Measurements from ENCODE around the gene TMEM179B.
A peak's percentile ranks its signal among the peaks of the same experiment; 100 is the strongest.
"Not testable (repeated sequence)": the region's sequence is repeated elsewhere in the genome, so short reads cannot be mapped to it uniquely, and the experiment has no call there.

Gene TMEM179B, protein sequence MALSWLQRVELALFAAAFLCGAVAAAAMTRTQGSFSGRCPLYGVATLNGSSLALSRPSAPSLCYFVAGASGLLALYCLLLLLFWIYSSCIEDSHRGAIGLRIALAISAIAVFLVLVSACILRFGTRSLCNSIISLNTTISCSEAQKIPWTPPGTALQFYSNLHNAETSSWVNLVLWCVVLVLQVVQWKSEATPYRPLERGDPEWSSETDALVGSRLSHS

DNA sequence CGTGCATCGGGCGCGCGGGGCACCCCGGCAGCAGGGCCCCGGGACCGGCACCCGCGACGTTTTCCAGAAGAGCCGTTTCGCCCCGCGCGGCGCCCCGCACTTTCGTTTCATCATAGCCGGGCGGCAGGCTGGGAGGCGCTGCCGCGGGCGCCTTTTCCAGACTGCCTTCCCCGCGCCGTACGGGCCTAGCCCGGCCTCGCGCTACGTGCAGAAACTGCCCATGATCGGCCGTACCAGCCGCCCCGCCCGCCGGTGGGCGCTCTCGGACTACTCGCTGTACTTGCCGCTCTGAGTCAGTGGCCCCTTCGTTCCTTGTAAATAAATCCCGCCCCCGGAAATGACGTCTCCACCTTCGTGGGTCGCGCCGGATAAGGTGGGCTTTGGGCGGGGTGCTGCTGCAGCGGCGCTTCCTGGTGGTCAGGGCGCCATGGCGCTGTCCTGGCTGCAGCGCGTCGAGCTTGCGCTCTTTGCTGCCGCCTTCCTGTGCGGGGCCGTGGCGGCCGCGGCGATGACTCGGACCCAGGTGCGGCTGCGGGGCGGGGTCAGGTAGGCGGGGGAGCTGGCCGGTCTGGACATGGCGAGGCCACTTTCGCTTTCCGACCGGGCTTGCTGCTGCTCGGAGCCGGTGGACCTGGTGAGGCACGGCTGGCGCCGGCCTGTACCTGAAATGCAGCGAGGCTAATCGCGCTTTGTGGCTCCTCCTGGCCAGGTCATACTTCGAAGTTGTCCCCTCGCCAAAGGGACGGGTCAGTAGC lies at the start of gene TMEM179B:
TSS of gene TMEM179B (plus strand) at position 398 of the 755 bp plus-strand sequence. CDS start at position 428, 30 bp downstream.
- peak; percentile 99 for DNase-seq (ENCODE audit: low read depth, low spot score)

DNA sequence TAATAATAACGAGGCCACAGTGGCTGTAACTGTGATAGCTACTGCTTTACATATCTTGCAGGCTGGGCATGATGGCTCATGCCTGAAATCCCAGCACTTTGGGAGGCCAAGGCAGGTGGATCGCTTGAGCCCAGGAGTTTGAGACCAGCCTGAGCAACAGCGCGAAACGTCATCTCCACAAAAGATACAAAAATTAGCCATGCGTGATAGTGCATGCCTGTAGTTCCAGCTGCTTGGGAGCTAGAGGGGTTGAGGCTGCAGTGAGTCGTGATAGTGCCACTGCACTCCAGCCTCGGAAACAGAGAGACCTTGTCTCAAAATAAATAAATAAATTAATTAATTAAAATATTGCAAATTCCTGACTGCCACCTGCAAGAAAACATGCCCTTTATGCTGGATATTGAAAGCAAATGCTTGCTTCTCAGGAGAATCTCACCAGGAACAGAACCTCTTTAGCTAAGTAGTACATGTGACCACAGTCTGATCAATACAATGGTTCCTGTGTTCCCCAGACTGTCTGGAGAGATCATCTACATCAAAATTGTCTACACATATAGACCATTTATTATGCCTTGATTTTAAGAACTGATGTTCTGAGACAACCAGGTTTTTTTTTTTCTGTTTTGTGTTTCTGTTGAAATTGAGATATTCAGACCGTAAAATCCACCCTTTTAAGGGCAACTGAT lies 39.6 kb upstream of the TMEM179B start:
- DNase-seq (ENCODE audit: low read depth, low spot score) = no peak

DNA sequence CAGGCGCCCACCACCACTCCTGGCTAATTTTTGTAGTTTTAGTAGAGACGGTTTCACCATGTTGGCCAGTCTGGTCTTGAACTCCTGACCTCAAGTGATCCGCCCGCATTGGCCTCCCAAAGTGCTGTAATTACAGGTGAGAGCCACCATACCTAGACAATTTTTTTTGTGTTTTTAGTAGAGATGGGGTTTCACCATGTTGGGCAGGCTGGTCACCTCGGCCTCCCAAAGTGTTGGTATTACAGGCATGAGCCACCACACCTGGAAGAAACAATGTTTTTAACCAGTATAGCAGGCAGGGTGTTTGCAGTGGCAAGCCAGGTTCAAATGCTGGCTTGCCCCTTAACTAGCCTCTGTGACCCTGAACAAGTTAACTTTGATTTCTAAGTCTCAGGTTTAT lies 37.3 kb upstream of the TMEM179B start:
- not testable (repeated sequence) for DNase-seq (ENCODE audit: low read depth, low spot score)

DNA sequence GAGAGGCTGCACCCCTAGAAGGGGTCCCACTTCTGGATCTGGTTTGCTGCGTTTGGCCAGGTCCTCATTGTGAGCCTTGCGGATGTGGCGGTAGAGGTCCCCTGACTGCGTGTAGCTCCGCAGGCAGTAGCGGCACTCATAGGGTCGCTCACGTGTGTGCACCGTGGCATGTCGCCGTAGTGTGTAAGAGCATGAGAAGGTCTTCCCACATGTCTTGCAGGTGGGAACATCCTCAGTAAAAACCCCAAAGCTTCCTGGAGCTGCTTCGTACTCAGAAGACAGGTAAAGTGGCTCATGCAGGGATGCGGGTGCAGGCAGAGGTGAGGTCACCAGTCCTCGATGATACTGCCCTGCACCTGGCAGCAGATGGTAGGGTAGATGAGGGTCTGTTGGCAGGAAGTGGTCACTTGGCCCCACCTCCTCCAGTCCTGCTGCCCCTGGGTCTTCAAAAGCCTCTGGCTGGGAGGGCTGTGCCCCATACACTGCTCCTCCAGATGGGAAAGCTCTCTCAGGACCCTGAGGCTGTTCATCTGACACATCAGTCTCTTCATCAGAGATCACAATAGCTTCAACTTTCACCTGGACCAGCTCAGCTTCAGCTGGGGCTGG lies 34.9 kb upstream of the TMEM179B start:
- no peak for DNase-seq (ENCODE audit: low read depth, low spot score)

DNA sequence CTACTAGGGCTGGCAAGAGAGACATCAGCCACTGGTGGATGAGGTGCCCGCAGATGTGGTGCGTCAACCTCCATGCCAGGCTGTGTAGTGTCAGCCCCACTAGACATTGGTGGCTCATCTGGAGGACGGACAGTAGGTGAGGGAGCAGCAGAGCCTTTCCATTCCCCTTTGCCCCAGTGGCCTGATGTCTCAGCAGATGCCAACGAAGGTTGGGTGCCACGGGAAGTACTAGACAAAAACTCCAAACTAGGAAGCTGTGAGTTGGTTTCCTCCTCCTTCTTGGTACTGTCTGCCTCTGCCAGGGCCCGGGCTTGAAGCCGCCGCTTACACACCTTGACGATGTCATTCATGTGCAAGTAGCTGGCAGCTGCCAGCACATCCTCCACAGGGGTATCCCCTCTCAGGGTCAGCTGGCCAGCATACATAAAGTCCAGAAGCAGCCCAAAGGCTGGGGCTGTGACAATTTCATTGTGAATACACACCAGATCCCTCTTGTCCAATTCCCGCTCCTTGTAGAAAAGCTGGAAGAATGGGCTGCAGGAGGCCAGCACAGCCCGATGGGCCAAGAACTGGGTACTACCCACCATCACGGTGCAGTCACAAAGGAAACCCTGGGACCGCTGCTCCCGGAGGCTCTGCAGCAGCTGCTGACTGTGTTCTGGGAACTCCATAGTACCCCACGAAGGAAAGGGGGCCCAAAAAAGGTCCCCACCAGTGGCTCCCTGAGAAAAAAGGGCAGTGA lies 34.0 kb upstream of the TMEM179B start:
- no peak for DNase-seq (ENCODE audit: low read depth, low spot score)

DNA sequence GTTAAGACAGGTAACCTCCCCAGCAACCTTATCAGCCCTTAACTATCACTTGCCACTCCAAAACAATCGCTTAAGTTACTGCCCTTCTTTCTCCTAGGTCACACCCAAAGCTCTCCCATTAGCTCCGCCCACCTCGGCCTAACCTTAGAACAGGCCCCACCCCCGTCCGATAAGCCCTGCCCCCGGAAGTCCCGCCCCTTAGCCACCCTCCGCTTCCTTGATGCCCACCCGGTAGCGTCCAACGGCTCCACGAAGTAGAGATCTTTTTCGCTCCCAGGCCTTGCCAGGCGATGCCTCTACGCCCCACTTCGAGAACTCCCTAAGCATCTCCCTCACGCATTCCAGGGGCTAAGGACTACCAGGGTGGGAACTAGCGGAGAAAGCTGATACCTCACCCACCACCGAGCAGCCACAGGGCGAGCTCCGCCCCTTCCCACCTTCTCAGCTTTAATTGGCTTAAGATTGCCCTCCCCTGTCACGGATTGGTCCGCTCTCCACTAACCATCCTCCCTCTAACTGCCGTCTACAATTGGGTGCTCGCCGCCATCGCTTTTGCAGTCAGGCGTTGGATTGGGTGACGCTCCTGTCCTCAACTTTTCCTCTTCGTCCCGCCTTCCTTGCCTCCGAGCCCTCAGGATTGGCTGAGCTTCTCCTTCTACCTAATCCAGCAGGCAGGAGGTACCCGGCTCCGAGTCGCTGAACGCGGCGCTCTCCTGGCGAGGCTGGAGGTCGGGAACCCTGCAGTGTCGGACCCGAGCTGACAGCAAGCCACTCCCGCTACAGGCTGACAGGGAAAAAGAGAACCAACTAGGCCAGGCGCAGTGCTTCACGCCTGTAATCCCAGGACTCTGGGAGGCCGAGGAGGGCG lies 33.2 kb upstream of the TMEM179B start, which contains the start of gene ZBTB3:
TSS of gene ZBTB3 (minus strand) at position 425 of the 868 bp plus-strand sequence. CDS start 496 bp downstream, outside the sequence.
- DNase-seq (ENCODE audit: low read depth, low spot score) = peak; percentile 100

DNA sequence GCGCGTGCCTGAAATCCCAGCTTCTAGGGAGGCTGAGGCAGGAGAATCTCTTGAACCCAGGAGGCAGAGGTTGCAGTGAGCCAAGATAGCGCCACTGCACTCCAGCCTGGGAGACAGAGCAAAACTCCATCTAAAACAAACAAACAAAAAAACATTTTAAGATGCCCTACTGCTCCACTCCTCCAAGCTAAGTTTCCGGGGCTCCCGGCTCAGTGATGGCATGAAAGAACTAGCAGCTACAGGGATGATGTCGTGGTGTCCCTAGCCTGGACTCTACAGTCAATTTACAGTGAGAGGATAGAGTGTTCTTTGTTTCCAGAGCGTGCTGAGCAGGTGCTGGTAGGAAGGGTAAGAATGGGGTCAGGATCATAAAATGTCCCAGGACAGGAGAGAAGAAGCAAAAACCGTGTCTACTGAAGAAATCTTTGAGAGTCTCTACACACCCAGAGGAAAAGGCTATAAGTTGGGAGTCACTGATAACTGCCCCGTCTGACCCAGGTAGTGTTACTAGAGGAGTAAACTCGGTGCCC lies 32.1 kb upstream of the TMEM179B start:
- DNase-seq (ENCODE audit: low read depth, low spot score) = no peak

DNA sequence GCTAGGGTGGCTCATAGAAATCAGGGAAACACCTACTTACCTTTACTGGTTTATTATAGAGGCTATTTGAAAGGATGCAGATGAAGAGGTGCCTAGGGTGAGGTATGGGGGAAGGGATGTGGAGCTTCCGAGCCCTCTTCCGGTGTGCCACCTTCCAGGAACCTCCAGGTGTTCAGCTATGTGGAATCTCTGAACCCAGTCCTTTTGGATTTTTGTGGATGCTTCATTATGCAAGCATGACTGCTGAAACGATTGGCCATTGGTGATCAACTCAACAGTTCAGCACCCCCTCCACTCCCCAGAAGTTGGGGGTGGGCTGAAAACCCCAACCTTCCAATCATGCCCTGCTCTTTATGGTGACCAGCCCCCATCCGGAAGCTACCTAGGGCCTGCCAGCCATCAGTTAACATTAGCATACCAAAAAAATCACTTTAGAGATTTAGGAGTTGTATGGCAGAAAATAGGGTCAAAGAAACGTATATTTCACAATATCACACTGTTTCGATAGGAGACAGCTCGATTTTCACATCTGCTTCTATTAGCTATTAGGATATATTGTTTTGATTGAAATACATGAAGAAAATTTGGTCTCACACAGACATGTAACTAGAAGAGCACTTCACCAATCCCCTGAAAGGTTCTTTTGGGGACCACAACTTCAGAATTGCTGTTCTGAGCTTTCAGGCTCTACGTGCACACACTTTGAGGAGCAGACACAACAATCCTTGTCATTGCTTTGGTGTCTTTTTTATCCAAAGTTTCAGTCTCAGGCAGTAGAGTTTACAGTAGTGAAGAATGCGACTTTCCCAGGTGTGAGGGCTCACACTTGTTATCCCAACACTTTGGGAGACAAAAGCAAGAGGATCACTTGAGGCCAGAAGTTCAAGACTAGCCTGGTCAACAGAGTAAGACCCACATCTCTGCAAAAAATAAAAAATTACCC lies 29.1 kb upstream of the TMEM179B start:
- DNase-seq (ENCODE audit: low read depth, low spot score) = no peak

DNA sequence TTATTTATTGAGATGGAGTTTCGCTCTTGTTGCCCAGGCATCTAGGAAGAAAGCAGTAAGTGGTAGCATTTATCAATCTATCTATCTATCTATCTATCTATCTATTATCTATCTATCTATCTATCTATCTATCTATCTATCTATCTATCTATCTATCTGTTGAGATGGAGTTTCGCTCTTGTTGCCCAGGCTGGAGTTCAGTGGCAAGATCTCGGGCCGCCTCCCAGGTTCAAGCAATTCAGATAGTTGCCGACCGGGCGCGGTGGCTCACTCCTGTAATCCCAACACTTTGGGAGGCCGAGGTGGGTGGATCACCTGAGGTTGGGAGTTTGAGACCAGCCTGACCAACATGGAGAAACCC lies 26.4 kb upstream of the TMEM179B start:
- peak; percentile 31 for DNase-seq (ENCODE audit: low read depth, low spot score)

DNA sequence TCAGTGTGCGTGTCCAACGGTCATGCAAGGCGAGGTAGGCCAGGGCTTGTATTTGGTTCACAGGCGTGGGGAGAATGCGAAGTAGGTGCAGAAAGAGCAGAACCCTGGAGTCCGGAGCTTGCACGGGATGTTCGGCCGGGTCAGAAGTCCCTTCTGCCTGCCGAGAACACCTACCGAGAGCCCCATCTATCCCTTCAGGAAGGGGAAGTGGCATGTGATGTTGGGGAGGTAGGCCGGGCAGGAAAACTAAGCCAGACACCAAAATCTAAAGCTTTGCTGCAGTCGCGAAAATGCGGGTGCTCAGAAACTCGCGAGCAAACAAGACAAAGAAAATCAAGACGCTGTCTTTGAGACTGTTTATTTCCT lies 16.4 kb upstream of the TMEM179B start:
- no peak for DNase-seq (ENCODE audit: low read depth, low spot score)

DNA sequence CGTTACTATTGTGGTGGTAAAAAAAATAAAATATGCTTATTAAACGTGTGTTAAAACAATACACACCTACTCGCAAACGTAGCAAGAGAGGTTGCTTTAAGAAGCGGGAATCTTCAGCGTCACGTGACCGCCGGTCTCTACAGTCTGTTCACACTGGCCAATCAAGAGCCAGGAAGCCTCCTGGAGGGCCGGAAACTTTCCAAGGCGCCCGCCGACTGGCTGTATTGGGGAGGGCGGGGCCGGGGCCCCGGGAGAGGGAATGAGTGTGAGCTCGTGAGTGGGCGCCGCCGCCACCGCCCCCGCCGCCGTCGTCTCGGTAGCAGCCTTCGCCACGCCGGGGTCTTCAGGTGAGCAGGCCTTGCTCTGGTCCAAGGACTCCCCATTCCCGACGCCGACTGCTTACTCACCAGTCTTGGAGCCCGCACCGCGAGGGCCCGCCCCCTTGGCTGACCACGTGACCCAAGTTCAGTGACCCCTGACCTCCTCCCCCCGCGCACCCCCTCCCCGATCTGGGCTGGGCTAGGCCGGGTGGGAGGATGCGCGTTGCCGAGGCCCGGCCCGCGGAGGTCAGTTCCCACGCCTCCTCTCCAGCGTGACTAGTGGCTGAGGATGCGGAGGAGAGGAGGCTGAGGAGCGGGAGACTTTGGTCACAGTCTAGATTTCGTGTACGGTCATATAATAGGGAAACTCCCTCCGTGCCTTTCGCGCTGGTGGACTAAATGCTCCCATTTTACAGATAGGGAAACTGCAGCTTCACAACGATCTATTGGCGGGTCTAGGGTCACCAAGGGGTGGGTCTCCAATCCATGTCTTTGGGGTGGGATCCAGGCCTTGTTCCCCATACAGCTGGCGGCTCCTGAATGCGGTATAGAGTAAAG lies 15.8 kb upstream of the TMEM179B start, which contains the start of gene TAF6L:
TSS of gene TAF6L (plus strand) at position 253 of the 878 bp plus-strand sequence. CDS start 4,388 bp downstream, outside the sequence.
- DNase-seq (ENCODE audit: low read depth, low spot score) = peak; percentile 98

DNA sequence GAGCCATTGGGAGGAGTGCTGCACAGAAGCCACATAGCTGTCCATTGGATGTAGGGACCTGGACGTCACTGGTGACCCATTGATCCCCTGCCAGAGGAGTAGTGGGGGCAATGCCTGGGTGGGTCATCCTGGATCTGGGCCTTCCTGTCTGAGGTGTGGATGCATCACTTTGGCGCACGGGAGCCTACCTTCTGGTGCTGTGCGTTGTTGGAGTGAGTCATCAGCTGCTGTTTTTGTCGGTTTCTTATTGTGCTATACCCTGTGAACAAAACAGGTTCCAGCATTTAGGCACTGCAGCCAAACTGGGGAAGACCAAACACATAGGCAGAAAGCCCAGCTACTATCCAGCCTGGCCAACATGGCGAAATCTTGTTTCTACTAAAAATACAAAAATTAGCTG lies 12.8 kb upstream of the TMEM179B start:
- no peak for DNase-seq (ENCODE audit: low read depth, low spot score)

DNA sequence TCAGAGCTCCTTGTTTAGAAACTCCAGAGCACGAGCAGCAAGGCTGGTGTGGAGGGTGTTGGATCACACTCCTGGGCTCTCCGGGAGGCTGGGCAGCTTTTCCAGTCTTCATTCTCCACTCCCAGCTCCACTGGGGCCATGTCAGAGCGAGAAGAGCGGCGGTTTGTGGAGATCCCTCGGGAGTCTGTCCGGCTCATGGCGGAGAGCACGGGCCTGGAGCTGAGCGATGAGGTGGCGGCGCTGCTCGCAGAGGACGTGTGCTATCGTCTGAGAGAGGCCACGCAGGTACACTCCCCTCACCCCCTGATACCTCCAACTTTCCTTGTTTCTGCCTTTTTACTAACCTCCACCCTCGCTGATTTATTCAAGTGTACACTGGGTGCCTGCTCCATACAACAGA lies 11.6 kb upstream of the TMEM179B start:
- DNase-seq (ENCODE audit: low read depth, low spot score) = no peak

DNA sequence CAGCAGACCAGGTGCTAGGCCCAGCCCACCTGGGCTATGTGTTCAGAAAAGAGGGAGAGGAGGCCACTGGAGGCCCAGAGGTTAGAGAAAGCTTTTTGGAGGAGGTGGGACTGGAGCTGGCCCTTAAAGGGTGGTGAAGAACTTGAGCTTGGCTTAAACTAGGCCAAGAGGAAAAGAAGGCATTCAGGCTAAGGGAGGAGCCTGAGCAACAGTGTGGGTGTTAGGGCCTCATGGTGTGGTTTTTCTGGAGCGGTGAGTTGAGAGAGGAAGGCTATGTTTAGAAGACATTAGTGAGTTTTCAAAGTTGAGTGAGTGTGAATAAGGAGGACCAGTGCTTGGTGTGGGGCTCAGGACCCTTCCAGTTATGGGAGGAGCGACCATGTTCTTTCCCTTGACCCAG lies 9.8 kb upstream of the TMEM179B start:
- no peak for DNase-seq (ENCODE audit: low read depth, low spot score)

DNA sequence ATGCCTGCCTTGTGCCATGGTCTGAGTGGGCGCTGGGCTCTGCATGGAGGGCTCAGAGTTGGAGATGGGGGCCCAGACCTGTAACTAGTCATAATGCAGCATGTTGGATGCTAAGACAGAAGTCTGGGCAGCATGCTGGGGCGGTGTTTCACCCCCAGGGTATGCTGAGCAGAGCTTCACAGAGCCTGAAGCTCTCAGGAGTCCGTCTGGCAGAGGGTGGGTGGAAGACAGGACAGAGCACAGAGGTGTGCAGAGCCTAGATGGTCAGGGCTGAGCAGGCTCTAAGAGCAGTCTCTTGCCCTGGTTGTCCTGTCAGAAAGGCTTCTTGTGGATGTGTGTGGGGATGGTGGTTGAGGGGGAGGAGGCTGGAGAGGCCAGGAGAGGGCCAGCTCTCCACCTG lies 8.8 kb upstream of the TMEM179B start:
- DNase-seq (ENCODE audit: low read depth, low spot score) = no peak

DNA sequence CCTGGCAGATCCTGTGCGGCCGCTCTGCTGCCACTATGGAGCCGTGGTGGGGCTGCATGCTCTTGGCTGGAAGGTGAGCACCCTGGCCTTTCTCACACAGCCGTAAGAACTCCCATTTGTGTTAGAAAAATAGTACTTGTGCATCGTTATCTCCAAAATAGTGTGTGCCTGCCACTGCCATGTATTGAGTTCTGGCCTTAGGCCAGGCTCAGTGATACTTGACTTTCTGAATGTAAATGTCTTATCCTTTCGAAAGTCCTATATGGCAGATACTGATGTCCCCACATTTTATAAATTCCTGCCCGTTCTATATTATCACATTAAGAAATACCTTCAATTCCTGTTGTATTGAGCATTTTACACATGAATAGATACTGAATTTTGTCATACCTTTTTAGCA lies 4.4 kb upstream of the TMEM179B start:
- no peak for DNase-seq (ENCODE audit: low read depth, low spot score)

DNA sequence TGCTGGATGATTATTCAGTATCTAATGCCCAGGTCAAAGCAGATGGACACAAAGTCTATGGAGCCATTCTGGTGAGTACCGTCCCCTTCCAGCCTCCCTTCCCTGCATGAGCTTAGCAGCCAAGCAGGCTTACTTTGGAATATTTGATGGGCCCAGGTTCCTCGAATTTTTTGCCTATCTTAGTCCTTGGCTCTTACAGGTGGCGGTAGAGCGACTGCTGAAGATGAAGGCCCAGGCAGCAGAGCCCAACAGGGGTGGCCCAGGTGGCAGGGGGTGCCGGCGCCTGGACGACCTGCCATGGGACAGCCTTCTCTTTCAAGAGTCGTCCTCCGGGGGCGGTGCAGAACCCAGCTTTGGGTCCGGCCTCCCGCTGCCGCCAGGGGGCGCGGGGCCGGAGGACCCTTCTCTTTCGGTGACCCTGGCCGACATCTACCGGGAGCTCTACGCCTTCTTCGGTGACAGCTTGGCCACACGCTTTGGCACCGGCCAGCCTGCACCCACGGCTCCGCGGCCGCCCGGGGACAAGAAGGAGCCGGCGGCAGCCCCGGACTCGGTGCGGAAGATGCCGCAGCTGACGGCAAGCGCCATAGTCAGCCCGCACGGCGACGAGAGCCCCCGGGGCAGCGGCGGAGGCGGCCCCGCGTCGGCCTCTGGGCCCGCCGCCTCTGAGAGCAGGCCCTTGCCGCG lies 741 bp upstream of the TMEM179B start:
- peak; percentile 98 for DNase-seq (ENCODE audit: low read depth, low spot score)

All from ELF-1 (cell line).